SH-SY5Y (cell line): ENCODE data around the gene XDH.

Experiments
- GATA2 ChIP-seq: IDR thresholded peaks from 2 replicates; pipeline ENCODE4 v1.6.1; 2011; ENCODE audit warnings: mild to moderate bottlenecking, low read depth, low read length
- GATA3 ChIP-seq: IDR thresholded peaks from 2 replicates; pipeline ENCODE4 v1.6.1; 2011; ENCODE audit warnings: low read depth, mild to moderate bottlenecking, low read length, moderate library complexity

Gene XDH

GRCh38 chr2:31384351-31384750, 30.2 kb downstream of the XDH start:
- TF ChIP-seq GATA2 (no peak), GATA3 (no peak)

DNA sequence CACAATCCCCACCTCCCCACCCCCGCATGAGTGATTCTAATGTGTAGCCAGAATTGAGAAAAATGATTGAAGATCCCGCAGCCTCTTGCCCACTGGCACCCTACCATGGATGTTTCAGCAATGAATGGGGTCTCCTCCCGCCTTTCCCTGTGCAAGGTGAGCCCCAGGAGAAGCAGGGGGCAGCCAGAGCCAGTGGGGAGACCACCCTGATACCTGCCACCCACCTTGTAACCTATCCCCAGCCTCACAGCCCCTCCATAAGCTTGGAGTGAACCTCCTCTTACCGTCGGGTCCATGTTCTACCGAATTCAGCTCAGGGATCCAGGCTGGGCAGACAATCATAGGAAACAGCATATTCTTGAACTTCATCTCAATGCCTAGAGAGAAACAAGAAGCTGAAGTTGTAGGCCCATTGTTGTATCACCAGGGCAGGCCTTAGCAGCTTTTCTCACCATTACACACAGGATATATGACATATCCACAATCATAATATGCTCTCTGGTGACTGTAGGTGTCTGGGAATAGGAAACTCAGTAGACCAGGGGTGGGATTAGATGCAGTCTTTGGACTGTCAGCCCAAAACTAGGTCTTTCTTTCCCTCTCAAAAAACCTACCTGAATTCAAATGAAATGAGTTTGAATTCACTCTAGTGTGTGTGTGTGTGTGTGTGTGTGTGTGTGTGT, 30.9 kb downstream of the XDH start:
- TF ChIP-seq GATA3 (no peak), GATA2 (no peak)

DNA sequence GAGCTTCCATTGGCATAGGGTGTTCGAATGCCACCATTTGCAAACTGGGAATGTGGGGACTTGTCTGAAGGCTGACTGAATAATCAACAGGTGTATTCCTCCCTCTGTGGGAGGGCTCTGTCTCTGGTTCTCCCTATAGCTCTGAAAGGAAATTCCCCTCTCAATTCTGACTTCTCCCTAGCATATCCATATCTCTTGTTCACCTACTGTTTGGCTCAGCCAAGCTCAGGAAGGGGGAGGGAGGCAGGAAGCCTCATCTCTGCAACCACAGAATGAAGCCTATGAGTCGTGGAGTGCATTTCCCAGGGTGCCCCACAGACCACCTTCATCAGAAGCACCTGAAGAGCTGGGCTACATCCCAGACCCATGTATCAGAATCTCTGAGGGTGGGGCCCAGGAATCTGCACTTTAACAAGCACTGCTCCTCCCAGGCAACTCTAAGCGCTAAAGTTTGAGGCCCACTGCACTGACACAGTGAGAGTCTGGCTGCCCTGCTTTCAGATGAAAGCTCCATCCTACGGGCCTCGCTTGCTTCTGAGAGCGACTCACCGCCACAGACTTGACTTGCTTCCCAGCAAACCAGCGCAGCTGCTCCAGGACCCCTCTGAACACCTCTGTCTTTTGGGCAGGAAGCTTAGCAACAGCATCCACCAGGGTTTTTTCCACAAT, 32.0 kb downstream of the XDH start:
- no peak for TF ChIP-seq GATA3
- TF ChIP-seq GATA2 = no peak

- TF ChIP-seq GATA2 = no peak
- no peak for TF ChIP-seq GATA3
These were observed 32.9 kb downstream of the XDH start for GRCh38 chr2:31381601-31382000.

GRCh38 chr2:31380243-31380642, 34.3 kb downstream of the XDH start:
- TF ChIP-seq GATA3 = no peak
- TF ChIP-seq GATA2 = no peak

GRCh38 chr2:31379747-31380146, 34.8 kb downstream of the XDH start:
- no peak for TF ChIP-seq GATA2
- TF ChIP-seq GATA3 = no peak

GRCh38 chr2:31378791-31379501, 35.6 kb downstream of the XDH start:
- TF ChIP-seq GATA2 (no peak), GATA3 (no peak)

DNA sequence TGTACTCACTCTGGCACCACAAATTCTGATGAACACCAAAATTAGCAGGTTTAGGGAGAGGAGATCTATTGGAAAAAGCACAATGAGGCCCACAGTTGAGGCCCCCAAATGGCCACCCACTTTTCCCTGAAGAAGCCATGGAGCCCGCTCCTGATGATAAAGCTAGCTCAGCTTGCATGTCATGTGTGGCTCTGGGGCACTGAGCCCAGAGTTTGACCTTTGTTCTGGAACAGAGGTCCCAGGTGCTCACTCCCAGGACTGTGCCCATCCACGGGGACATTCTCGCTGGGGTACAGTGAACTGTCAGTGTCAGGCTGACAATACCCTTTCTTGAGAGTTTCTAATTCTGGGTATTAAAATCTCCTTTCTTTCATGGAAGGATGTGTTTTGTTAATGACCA, 36.2 kb downstream of the XDH start:
- no peak for TF ChIP-seq GATA3
- TF ChIP-seq GATA2 = no peak

- TF ChIP-seq GATA3 (no peak), GATA2 (no peak)
These were observed 41.4 kb downstream of the XDH start for GRCh38 chr2:31373127-31373526.

- TF ChIP-seq GATA2 = no peak
- no peak for TF ChIP-seq GATA3
These were observed 42.4 kb downstream of the XDH start for GRCh38 chr2:31372097-31372496.

- TF ChIP-seq GATA2 (no peak), GATA3 (no peak)
These were observed 42.9 kb downstream of the XDH start for GRCh38 chr2:31371691-31372090.

DNA sequence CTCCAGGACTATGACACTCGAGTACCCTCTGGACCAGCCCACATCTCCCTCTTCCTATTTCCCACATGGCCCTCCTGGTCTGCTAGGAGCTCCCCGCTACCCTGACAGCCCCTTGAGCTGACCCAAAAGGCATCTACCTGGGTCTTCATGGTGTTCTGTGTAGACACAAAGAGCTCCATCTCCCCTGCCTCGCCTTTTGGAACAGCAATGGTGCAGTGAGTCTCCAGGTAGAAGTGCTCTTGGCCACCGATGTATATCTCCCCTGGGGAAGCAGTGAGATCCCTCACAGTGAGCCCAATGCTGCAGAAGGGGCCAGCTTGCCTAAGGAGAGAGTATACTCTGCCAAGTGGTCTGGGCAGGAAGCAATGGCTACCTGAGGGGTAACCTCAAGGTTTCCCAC, 47.8 kb downstream of the XDH start:
- TF ChIP-seq GATA2 = no peak
- no peak for TF ChIP-seq GATA3

GRCh38 chr2:31365834-31366505, 48.6 kb downstream of the XDH start:
- TF ChIP-seq GATA2 (no peak), GATA3 (no peak)

DNA sequence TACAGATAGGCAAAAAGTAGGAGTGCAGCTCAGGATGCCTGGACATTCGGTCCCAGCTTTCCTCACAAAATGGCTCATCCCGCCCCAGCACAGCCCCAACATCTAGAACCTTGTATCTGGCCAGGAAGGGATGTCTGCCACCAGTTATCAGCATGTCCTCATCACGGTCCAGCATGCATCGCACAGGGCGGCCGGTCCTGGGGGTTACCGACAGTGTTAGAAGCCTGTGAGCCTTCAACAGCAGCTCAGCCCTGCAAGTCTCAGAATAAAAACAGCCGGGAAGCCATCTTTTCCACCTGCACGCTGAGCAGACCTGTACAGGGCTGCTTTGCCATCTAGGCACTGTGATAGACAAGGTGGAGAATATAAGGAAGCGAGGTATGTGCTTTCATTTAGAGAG, 49.2 kb downstream of the XDH start:
- TF ChIP-seq GATA2 = no peak
- TF ChIP-seq GATA3 = no peak
